ENCODE results near the gene COX14. TPM values are rescaled to one million over a fixed set of nuclear protein-coding genes. Genes with fewer than 3 reads are reported as not detected.

Gene COX14
- total and polyA plus RNA-seq, 4 donors, result 31.2 to 85.3 (median 70.4) TPM

GRCh38 chr12:50089730-50090129 lies 22.3 kb upstream of the COX14 start:
- no peaks in the 10 kb centered on the region for H3K27me3 ChIP-seq (ENCODE audit: control insufficient read depth in 3 of 3, insufficient read depth in 3 of 3, low read length in 2 of 3)
- H3K9me3 ChIP-seq (ENCODE audit: control insufficient read depth in 4 of 4, insufficient read depth in 3 of 4, low read length in 3 of 4), result no peaks in the 10 kb centered on the region
- H3K4me3 ChIP-seq, result no peak overlapping the region
- WGBS, 2 donors, result 97% methylated on average over 7 of the region's 7 CpGs
- no peak overlapping the region for H3K27ac ChIP-seq (ENCODE audit: low read depth in 1 of 2, low read length in 1 of 2)
- H3K4me1 ChIP-seq (ENCODE audit: control insufficient read depth in 5 of 5, insufficient read depth in 5 of 5, low read length in 5 of 5), result peaks cover 0 to 4% (median 0%) of the 10 kb centered on the region in 5 donors
- ATAC-seq (ENCODE audit: insufficient read depth, low FRiP score) (no peak), DNase-seq (no peak)
- peaks cover 26 to 42% (median 34%) of the 10 kb centered on the region in 4 donors for H3K36me3 ChIP-seq (ENCODE audit: control insufficient read depth in 4 of 4, insufficient read depth in 4 of 4, low read length in 4 of 4)
- no peak overlapping the region for H3K9ac ChIP-seq (ENCODE audit: insufficient read depth in 1 of 2, low read length in 2 of 2)
- TF ChIP-seq CTCF (IDR thresholded peaks at IDR 0.05; ENCODE audit: control extremely low read depth, extremely low read depth), result no peak

- Histone ChIP-seq H3K36me3 (ENCODE audit: control insufficient read depth in 4 of 4, insufficient read depth in 4 of 4, low read length in 4 of 4) (peaks cover 28 to 42% (median 36%) of the 10 kb centered on the region in 4 donors), H3K27me3 (ENCODE audit: control insufficient read depth in 3 of 3, insufficient read depth in 3 of 3, low read length in 2 of 3) (no peaks in the 10 kb centered on the region), H3K9me3 (ENCODE audit: control insufficient read depth in 4 of 4, insufficient read depth in 3 of 4, low read length in 3 of 4) (no peaks in the 10 kb centered on the region), H3K9ac (ENCODE audit: insufficient read depth in 1 of 2, low read length in 2 of 2) (no peak overlapping the region), H3K4me3 (no peak overlapping the region), H3K27ac (ENCODE audit: low read depth in 1 of 2, low read length in 1 of 2) (no peak overlapping the region), H3K4me1 (ENCODE audit: control insufficient read depth in 5 of 5, insufficient read depth in 5 of 5, low read length in 5 of 5) (peaks cover 0 to 4% (median 0%) of the 10 kb centered on the region in 5 donors)
- no peak for ATAC-seq (ENCODE audit: insufficient read depth, low FRiP score)
- 94 to 99% methylated on average over 5 of the region's 5 CpGs for WGBS, 2 donors
- no peak for TF ChIP-seq CTCF (IDR thresholded peaks at IDR 0.05; ENCODE audit: control extremely low read depth, extremely low read depth)
- DNase-seq, result no peak
These were observed 21.6 kb upstream of the COX14 start for GRCh38 chr12:50090391-50090790.

GRCh38 chr12:50097952-50098351 lies 14.1 kb upstream of the COX14 start:
- 92 to 98% methylated on average over 6 of the region's 6 CpGs for WGBS, 2 donors
- TF ChIP-seq CTCF (IDR thresholded peaks at IDR 0.05; ENCODE audit: control extremely low read depth, extremely low read depth), result no peak
- ATAC-seq (ENCODE audit: insufficient read depth, low FRiP score), result no peak
- no peaks in the 10 kb centered on the region for H3K27me3 ChIP-seq (ENCODE audit: control insufficient read depth in 3 of 3, insufficient read depth in 3 of 3, low read length in 2 of 3)
- no peaks in the 10 kb centered on the region for H3K9me3 ChIP-seq (ENCODE audit: control insufficient read depth in 4 of 4, insufficient read depth in 3 of 4, low read length in 3 of 4)
- no peak overlapping the region for H3K27ac ChIP-seq (ENCODE audit: low read depth in 1 of 2, low read length in 1 of 2)
- DNase-seq, result no peak
- H3K36me3 ChIP-seq (ENCODE audit: control insufficient read depth in 4 of 4, insufficient read depth in 4 of 4, low read length in 4 of 4), result peaks cover 43 to 53% (median 50%) of the 10 kb centered on the region in 4 donors
- no peaks in the 10 kb centered on the region for H3K4me1 ChIP-seq (ENCODE audit: control insufficient read depth in 5 of 5, insufficient read depth in 5 of 5, low read length in 5 of 5)
- H3K9ac ChIP-seq (ENCODE audit: insufficient read depth in 1 of 2, low read length in 2 of 2), result no peak overlapping the region
- no peak overlapping the region for H3K4me3 ChIP-seq
